HepG2 (cell line): ENCODE measurements around the gene IFNA2. TPM values are rescaled to one million over a fixed set of nuclear protein-coding genes. Genes with fewer than 3 reads are reported as not detected.
A peak's percentile ranks its signal among the peaks of the same experiment; 100 is the strongest.

ENCODE experiments used
- ARNT2 ChIP-seq: sonication (generic); formaldehyde crosslinking; IDR thresholded peaks from 2 replicates; pipeline ENCODE4 v1.8.0; 2022; ENCODE audit warnings: mild to moderate bottlenecking, low read depth, missing genetic modification reagents, moderate library complexity
- BRD4 ChIP-seq: sonication (generic); formaldehyde crosslinking; IDR thresholded peaks from 2 replicates; pipeline ENCODE4 v1.4.0; 2020; ENCODE audit warnings: missing genetic modification reagents
- GABPB1 ChIP-seq: IDR thresholded peaks from 2 replicates; pipeline ENCODE4 v1.6.1; 2016; ENCODE audit warnings: mild to moderate bottlenecking, missing genetic modification reagents, moderate library complexity, missing compliant biosample characterization
- GFI1 ChIP-seq: sonication (generic); formaldehyde crosslinking; IDR thresholded peaks from 2 replicates; pipeline ENCODE4 v1.5.0; 2020; ENCODE audit warnings: missing genetic modification reagents, mild to moderate bottlenecking, borderline replicate concordance
- ISX ChIP-seq: sonication (generic); formaldehyde crosslinking; conservative IDR thresholded peaks from 2 replicates; pipeline ENCODE4 v1.5.0; 2020; ENCODE audit warnings: missing genetic modification reagents
- KDM3A ChIP-seq: IDR thresholded peaks from 2 replicates; pipeline ENCODE4 v1.6.1; 2018; ENCODE audit warnings: low read depth, missing compliant biosample characterization
- MAFK ChIP-seq, 2 experiments: IDR thresholded peaks in 1 of 2; conservative IDR thresholded peaks in 1 of 2; 2 replicates each; pipeline ENCODE4 v1.6.1; 2011; ENCODE audit warnings: improper control_type of control experiment in 2 of 2, low read length in 2 of 2
- SP4 ChIP-seq: sonication (generic); formaldehyde crosslinking; IDR thresholded peaks from 2 replicates; pipeline ENCODE4 v1.8.1; 2023; ENCODE audit warnings: mild to moderate bottlenecking, missing genetic modification reagents
- STAT5B ChIP-seq: sonication (generic); formaldehyde crosslinking; IDR thresholded peaks from 2 replicates; pipeline ENCODE4 v1.4.0; 2020; ENCODE audit warnings: missing genetic modification reagents
- ZFP37 ChIP-seq: sonication (generic); formaldehyde crosslinking; IDR thresholded peaks from 2 replicates; pipeline ENCODE4 v1.4.0; 2020; ENCODE audit warnings: missing genetic modification reagents, borderline replicate concordance
- ZMYM3 ChIP-seq: sonication (generic); formaldehyde crosslinking; IDR thresholded peaks from 2 replicates; pipeline ENCODE4 v1.5.1; 2020; ENCODE audit warnings: mild to moderate bottlenecking, missing genetic modification reagents
- ZNF10 ChIP-seq: sonication (generic); formaldehyde crosslinking; IDR thresholded peaks from 2 replicates; pipeline ENCODE4 v1.4.0; 2020; ENCODE audit warnings: mild to moderate bottlenecking, low read depth, missing genetic modification reagents, borderline replicate concordance
- ZNF468 ChIP-seq: sonication (generic); formaldehyde crosslinking; IDR thresholded peaks from 2 replicates; pipeline ENCODE4 v1.8.0; 2022; ENCODE audit warnings: mild to moderate bottlenecking, moderate library complexity, missing genetic modification reagents
- polyA plus RNA-seq, 8 experiments: library from polyadenylated mRNA; depleted of rRNA in 3 of 8; stranded (reverse) in 7 of 8; unstranded in 1 of 8; fragments of >200 nt; fragmentation: Illumina TruSeq in 4 of 8; extraction: Trizol in 4 of 8; gene quantifications; 2 replicates each; pipeline versions ENCODE4 v1.2.1 to v1.2.3, GENCODE V29; 2011 to 2016; ENCODE audit warnings: low read depth in 4 of 8, missing spikeins in 1 of 8, mixed read lengths in 1 of 8; ENCODE audit not compliant: insufficient read depth in 1 of 8
- total RNA-seq, 5 experiments: library from RNA; depleted of rRNA; stranded (reverse); fragments of >200 nt; fragmentation: Illumina TruSeq; extraction: Trizol; gene quantifications; 2 replicates each; pipeline ENCODE4 v1.2.3, GENCODE V29; 2016; ENCODE audit warnings: low read depth in 1 of 5
- TF ChIP-seq, protein P1 (sequence below): sonication (generic); formaldehyde crosslinking; conservative IDR thresholded peaks from 2 replicates; pipeline ENCODE4 v1.4.0; 2020; ENCODE audit warnings: missing genetic modification reagents
- TF ChIP-seq, protein P2 (sequence below): sonication (generic); formaldehyde crosslinking; IDR thresholded peaks from 2 replicates; pipeline ENCODE4 v1.4.0; 2020; ENCODE audit warnings: missing genetic modification reagents
- TF ChIP-seq, protein P3 (sequence below): sonication (generic); formaldehyde crosslinking; IDR thresholded peaks from 2 replicates; pipeline ENCODE4 v1.4.0; 2020; ENCODE audit warnings: missing genetic modification reagents
- TF ChIP-seq, protein P4 (sequence below): sonication (generic); formaldehyde crosslinking; IDR thresholded peaks from 2 replicates; pipeline ENCODE4 v1.5.0; 2020; ENCODE audit warnings: mild to moderate bottlenecking, low read depth, missing genetic modification reagents, borderline replicate concordance
- TF ChIP-seq, protein P5 (sequence below): sonication (generic); formaldehyde crosslinking; IDR thresholded peaks from 2 replicates; pipeline ENCODE4 v1.4.0; 2020; ENCODE audit warnings: missing genetic modification reagents, borderline replicate concordance

Gene IFNA2
- total and polyA plus RNA-seq, 2 of the 13 experiments (the other 11 are each of a cell fraction or from before 2014, with no cell fraction given) = not detected

DNA sequence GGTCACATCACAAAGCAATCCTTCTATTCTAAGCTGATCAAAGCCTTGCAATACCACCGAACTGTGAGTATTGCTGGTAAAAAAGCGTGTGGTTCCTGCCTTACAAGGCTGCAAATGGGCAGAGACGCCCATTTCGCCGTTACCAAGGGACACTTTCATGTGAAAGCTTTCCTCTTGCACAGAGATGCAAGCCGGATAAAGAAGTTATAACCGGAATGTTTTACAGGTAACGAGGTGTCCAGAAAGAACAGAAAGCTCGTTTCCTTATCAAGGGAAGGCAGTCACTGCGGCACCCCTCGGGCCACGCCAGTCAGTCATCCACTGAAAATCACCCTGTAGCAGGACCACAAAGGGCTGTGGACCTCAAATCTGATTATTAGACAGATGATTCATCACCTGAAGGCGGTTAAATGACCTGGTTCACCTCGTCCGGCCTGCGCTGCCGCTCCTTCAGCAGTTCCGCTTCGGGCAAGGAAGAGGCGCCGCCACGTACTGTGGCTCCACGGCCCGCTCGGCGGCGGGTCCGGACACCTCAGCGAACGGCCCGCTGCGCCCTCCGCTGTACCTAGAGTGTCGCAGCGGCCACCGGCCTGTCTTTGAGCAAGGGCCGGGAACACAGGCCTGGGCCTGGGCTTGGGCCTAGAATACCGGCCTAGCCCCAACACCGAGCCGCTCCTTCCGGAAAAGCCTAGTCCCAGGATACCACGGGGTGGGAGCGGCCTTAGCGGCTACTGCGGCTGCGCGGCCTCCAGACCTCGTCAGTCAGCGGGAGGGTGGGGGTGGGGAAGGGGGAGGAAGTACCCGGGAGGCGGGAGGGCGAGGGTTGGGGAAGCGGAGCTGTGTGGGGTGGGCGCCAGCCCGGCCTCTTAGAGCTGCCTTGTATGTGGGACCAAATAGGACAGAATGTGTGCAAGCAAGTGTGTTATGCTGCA, 50.2 kb downstream of the IFNA2 start, which contains the start of gene KLHL9 (continued):
- TF ChIP-seq ZNF468 (CRISPR knock-in tag) (no peak), ZMYM3 (CRISPR knock-in tag) (no peak), STAT5B (CRISPR knock-in tag) (peak; percentile 62; the same call in 1 of the 2 replicates), KDM3A (CRISPR knock-in tag) (0 out of 2 replicates have a peak, but pooled peaks have one; percentile 37), SP4 (CRISPR knock-in tag) (no peak), ARNT2 (CRISPR knock-in tag) (peak; percentile 80), BRD4 (peak; percentile 68), ZFP37 (CRISPR knock-in tag) (no peak), ISX (CRISPR knock-in tag) (no peak; the same call in 1 of the 2 replicates), MAFK (conservative IDR thresholded peaks at IDR 0.05 in 1 of 2, IDR thresholded peaks at IDR 0.05 in 1 of 2; ENCODE audit: low read length in 2 of 2) (no peak), ZNF10 (CRISPR knock-in tag) (no peak), GABPB1 (peak; percentile 91), GFI1 (CRISPR knock-in tag) (no peak)
- TF ChIP-seq, protein P1, sequence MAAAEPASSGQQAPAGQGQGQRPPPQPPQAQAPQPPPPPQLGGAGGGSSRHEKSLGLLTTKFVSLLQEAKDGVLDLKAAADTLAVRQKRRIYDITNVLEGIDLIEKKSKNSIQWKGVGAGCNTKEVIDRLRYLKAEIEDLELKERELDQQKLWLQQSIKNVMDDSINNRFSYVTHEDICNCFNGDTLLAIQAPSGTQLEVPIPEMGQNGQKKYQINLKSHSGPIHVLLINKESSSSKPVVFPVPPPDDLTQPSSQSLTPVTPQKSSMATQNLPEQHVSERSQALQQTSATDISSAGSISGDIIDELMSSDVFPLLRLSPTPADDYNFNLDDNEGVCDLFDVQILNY (CRISPR knock-in tag) = 0 out of 2 replicates have a peak, but pooled peaks have one; percentile 35
- TF ChIP-seq, protein P2, sequence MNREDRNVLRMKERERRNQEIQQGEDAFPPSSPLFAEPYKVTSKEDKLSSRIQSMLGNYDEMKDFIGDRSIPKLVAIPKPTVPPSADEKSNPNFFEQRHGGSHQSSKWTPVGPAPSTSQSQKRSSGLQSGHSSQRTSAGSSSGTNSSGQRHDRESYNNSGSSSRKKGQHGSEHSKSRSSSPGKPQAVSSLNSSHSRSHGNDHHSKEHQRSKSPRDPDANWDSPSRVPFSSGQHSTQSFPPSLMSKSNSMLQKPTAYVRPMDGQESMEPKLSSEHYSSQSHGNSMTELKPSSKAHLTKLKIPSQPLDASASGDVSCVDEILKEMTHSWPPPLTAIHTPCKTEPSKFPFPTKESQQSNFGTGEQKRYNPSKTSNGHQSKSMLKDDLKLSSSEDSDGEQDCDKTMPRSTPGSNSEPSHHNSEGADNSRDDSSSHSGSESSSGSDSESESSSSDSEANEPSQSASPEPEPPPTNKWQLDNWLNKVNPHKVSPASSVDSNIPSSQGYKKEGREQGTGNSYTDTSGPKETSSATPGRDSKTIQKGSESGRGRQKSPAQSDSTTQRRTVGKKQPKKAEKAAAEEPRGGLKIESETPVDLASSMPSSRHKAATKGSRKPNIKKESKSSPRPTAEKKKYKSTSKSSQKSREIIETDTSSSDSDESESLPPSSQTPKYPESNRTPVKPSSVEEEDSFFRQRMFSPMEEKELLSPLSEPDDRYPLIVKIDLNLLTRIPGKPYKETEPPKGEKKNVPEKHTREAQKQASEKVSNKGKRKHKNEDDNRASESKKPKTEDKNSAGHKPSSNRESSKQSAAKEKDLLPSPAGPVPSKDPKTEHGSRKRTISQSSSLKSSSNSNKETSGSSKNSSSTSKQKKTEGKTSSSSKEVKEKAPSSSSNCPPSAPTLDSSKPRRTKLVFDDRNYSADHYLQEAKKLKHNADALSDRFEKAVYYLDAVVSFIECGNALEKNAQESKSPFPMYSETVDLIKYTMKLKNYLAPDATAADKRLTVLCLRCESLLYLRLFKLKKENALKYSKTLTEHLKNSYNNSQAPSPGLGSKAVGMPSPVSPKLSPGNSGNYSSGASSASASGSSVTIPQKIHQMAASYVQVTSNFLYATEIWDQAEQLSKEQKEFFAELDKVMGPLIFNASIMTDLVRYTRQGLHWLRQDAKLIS = peak; percentile 54; the same call in 1 of the 2 replicates
- TF ChIP-seq, protein P3, sequence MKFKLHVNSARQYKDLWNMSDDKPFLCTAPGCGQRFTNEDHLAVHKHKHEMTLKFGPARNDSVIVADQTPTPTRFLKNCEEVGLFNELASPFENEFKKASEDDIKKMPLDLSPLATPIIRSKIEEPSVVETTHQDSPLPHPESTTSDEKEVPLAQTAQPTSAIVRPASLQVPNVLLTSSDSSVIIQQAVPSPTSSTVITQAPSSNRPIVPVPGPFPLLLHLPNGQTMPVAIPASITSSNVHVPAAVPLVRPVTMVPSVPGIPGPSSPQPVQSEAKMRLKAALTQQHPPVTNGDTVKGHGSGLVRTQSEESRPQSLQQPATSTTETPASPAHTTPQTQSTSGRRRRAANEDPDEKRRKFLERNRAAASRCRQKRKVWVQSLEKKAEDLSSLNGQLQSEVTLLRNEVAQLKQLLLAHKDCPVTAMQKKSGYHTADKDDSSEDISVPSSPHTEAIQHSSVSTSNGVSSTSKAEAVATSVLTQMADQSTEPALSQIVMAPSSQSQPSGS (CRISPR knock-in tag) = 0 out of 2 replicates have a peak, but pooled peaks have one; percentile 22
- TF ChIP-seq, protein P4, sequence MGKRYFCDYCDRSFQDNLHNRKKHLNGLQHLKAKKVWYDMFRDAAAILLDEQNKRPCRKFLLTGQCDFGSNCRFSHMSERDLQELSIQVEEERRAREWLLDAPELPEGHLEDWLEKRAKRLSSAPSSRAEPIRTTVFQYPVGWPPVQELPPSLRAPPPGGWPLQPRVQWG (CRISPR knock-in tag) = no peak
- TF ChIP-seq, protein P5, sequence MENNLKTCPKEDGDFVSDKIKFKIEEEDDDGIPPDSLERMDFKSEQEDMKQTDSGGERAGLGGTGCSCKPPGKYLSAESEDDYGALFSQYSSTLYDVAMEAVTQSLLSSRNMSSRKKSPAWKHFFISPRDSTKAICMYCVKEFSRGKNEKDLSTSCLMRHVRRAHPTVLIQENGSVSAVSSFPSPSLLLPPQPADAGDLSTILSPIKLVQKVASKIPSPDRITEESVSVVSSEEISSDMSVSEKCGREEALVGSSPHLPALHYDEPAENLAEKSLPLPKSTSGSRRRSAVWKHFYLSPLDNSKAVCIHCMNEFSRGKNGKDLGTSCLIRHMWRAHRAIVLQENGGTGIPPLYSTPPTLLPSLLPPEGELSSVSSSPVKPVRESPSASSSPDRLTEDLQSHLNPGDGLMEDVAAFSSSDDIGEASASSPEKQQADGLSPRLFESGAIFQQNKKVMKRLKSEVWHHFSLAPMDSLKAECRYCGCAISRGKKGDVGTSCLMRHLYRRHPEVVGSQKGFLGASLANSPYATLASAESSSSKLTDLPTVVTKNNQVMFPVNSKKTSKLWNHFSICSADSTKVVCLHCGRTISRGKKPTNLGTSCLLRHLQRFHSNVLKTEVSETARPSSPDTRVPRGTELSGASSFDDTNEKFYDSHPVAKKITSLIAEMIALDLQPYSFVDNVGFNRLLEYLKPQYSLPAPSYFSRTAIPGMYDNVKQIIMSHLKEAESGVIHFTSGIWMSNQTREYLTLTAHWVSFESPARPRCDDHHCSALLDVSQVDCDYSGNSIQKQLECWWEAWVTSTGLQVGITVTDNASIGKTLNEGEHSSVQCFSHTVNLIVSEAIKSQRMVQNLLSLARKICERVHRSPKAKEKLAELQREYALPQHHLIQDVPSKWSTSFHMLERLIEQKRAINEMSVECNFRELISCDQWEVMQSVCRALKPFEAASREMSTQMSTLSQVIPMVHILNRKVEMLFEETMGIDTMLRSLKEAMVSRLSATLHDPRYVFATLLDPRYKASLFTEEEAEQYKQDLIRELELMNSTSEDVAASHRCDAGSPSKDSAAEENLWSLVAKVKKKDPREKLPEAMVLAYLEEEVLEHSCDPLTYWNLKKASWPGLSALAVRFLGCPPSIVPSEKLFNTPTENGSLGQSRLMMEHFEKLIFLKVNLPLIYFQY (CRISPR knock-in tag) = no peak
